SH-SY5Y (cell line): ENCODE data around the gene PATJ.

ENCODE experiments used
- GATA2 ChIP-seq: IDR thresholded peaks from 2 replicates; pipeline ENCODE4 v1.6.1; 2011; ENCODE audit warnings: mild to moderate bottlenecking, low read depth, low read length
- GATA3 ChIP-seq: IDR thresholded peaks from 2 replicates; pipeline ENCODE4 v1.6.1; 2011; ENCODE audit warnings: low read depth, mild to moderate bottlenecking, low read length, moderate library complexity

PATJ gene

DNA sequence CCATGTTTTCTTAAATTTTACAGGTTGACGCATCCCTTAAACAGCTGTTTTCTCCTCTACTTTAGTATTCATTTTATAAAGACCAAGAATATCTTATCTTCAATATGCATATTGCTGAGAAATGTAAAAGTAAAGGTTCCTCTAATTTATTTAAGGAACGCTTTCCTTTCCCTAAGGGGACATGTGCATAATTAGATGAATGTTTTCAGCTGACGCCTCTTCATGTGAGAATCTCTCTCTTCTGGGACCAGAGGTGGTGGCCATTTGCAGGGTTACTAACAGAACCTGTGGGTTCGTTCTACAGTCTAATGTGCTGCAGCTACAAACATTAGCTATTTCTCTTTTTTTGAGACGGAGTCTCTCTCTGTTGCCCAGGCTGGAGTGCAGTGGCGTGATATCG is 304.6 kb downstream of the PATJ start:
- TF ChIP-seq GATA2 (no peak), GATA3 (no peak)

- no peak for TF ChIP-seq GATA3
- no peak for TF ChIP-seq GATA2
These were observed 307.9 kb downstream of the PATJ start for GRCh38 chr1:62050165-62050564.

- TF ChIP-seq GATA2 (no peak), GATA3 (no peak)
These were observed 310.7 kb downstream of the PATJ start for GRCh38 chr1:62052946-62053345.

GRCh38 chr1:62054188-62054587 is 311.9 kb downstream of the PATJ start:
- no peak for TF ChIP-seq GATA2
- no peak for TF ChIP-seq GATA3

DNA sequence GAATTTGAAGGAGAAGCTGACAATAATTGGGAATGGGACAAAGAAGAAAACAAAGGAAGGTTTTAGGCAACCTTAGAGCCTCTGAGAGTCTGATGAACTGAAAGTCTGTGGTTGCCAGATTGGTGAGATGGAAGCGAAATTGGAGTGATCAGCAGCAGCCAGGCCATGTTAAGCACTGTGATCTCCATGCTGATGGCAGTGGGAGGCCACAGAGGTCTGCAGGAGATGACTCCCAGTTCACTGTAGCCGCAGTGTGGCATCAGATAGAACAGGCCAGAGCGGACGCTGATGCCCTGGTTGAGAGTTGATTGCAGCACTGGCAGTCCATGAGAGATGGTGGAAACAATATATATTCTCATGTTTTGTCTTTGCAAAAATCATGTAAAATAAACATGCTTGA is 314.9 kb downstream of the PATJ start:
- no peak for TF ChIP-seq GATA2

DNA sequence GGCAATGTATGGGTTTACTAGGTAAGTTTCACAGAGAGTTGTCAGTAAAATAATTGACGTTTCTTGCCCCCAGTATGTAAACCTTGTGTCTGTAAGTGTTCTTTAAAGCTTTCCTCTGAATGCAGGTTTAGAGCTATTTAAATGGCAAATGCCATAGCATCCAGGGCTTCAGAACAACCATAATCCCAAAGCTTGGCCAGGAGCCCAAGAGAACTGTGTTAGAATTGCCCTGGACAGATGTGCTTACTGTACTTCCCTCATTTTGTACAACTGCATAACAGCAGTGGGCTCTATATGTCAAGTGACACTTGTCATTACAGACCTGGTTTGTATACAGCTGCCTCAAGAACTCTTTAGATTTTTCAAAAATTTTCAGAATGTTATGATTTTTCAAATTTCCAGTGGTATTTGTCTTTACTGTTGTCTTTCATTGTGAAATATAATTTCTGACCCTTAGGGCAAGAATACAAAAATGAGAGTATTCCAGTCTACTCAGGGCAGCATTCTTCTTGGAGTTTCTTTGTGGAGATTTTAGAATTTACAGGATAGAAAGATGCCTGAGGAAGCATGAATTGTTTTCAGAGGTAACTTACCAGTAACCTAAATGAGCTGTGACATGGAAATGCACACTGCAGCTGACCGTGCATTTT is 315.5 kb downstream of the PATJ start:
- TF ChIP-seq GATA2 (no peak), GATA3 (no peak)

DNA sequence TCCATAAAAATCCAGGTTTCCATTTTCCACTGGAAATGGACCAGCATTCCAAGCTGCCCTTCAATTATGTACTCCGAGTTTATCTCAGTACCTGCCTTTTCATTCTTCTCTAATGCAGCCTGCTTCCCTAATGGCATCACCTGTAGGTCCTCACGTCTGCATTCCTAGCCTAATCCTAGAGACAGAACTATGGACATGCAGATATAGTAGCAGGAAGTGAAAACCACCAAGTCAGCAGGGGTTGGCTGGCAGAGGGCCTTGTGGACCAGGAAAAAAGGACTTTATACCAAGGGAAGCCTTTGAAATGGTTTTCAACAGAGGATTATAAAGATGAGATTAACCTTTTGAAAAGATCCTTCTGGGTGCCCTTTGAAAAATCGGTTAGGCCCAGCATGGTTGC is 316.7 kb downstream of the PATJ start:
- no peak for TF ChIP-seq GATA2
- no peak for TF ChIP-seq GATA3

GRCh38 chr1:62062087-62062486 is 319.8 kb downstream of the PATJ start:
- TF ChIP-seq GATA3: no peak
- no peak for TF ChIP-seq GATA2

DNA sequence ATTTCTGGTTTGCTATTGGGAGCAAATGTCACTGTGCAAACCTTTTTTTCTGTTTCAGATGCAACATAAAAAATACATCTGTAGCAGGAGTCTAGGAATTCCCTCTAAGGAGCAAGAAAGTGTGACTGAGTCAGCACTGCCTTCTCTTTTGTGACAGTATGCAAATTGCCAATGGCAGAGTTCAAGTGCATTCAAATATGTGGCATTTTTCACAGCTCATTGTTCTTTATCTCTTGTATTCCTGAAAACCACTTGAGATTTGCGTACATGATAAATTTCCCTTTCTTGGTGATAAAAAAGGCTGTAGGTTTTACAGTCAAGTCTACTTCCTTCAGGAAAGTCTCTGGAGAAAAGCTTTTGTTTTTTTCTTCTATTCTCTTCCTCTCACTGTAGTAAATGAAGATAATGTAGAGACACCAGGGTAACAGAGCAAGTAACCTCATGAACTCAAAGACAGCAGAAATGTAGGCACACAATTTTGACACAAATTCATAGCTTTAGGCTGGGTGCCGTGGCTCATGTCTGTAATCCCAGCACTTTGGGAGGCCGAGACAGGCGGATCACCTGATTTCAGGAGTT is 322.6 kb downstream of the PATJ start:
- no peak for TF ChIP-seq GATA2
- no peak for TF ChIP-seq GATA3

GRCh38 chr1:62066713-62067112 is 324.4 kb downstream of the PATJ start:
- TF ChIP-seq GATA3 (no peak), GATA2 (no peak)

- no peak for TF ChIP-seq GATA2
- TF ChIP-seq GATA3: no peak
These were observed 326.1 kb downstream of the PATJ start for GRCh38 chr1:62068416-62068843.

DNA sequence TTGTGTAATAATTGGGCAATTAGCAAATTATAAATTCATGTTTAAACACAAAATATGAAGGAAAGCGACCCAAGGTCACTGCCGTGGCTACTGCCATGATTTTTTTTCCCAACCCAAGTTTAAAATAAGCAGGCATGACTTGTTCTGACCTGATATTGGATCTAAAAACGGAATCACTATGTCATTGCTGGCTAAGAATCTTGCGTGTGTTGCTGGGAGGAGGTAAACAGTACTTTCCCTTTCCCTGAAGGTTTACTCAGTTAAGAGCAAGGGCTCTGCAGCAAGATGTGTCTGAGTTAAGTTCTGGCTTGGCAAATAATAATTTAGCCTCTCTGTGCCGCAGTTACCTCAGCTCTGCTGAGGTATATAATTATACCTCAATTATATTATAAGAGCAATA is 326.7 kb downstream of the PATJ start:
- TF ChIP-seq GATA2 (no peak), GATA3 (no peak)

- no peak for TF ChIP-seq GATA2
- no peak for TF ChIP-seq GATA3
These were observed 328.2 kb downstream of the PATJ start for GRCh38 chr1:62070384-62071011.

DNA sequence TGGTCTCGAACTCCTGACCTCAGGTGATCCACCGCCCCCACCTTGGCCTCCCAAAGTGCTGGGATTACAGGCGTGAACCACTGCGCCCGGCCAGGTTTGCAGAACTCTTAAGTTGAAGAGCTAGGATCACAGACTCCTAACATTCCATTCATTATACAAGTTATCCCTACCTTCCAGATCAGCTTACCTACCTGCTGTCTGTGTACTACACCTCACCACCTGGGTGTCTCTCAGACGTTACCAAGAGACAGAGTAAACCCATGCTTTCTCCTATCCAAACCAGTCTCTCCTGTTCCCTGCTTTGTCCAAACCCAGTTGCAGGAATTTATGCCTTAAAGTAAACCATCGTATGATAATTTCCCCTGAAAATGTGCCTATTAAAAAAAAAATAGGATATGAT is 329.4 kb downstream of the PATJ start:
- TF ChIP-seq GATA3: no peak
- TF ChIP-seq GATA2: no peak

DNA sequence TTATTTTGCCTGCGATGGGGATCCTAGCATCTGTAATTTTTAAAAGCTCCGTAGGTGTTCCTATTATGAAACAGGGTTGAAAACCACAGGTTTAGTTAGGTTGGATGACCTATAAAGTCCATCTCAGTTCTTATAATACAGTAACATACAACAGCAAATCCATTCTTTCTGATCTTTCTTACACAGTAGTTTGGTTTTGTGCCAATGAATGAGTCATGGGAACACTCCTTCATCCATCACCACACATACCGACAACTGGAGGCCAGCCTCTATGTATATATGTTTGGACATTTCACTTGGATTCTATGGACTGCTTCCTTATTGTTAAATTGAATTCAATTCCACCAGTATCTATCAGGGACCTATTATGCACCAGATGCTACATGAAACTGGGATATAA is 334.0 kb downstream of the PATJ start:
- TF ChIP-seq GATA3: no peak
- TF ChIP-seq GATA2: no peak
